Measurements from ENCODE around the gene ERCC2.

Gene ERCC2

GRCh38 chr19:45304141-45304926 is 66.0 kb downstream of the ERCC2 start:
- no peak for DNase-seq (ENCODE audit: low spot score)

DNA sequence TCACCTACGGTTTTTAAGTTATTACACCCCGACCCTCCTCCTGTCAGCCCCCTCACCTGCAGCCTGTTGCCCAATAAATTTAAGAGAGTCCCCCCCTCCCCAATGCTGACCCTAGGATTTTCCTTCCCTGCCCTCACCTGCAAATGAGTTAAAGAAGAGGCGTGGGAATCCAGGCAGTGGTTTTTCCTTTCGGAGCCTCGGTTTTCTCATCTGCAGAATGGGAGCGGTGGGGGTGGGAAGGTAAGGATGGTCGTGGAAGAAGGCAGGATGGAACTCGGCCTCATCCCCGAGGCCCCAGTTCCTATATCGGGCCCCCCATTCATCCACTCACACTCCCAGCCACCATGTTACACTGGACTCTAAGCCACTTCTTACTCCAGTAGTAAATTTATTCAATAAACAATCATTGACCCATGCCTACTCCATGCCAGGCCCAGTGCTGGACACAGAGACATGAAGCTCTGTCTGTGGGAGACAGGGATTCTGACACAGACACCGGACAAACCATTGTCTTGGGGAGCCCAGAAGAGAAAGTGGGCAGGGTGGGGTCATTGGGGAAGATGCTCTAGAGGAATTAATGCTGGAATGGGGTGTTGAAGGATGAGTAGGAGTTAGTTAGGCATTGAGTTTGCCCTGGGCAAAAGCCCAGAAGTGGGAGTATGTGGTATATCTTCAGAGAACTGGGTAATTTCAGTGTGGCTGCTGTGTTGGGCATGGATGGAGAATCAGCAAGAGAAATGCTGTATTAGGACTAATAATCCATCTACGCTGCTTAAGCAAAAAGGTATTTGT is 66.9 kb downstream of the ERCC2 start:
- no peak for DNase-seq (ENCODE audit: low spot score)

- no peak for DNase-seq (ENCODE audit: low spot score)
Observed at GRCh38 chr19:45302416-45302815, 68.0 kb downstream of the ERCC2 start.
